HG03280 (cell line): ENCODE data around the gene SAFB.

Experiments used
- ATAC-seq: cut with Tn5 transposase; IDR thresholded peaks from one replicate; pipeline ENCODE4 v1.9.1; 2021; ENCODE audit warnings: mild to moderate bottlenecking, moderate library complexity; ENCODE audit not compliant: unreplicated experiment

SAFB gene

GRCh38 chr19:5624741-5625278, 1.9 kb downstream of the SAFB start:
- no peak for ATAC-seq

DNA sequence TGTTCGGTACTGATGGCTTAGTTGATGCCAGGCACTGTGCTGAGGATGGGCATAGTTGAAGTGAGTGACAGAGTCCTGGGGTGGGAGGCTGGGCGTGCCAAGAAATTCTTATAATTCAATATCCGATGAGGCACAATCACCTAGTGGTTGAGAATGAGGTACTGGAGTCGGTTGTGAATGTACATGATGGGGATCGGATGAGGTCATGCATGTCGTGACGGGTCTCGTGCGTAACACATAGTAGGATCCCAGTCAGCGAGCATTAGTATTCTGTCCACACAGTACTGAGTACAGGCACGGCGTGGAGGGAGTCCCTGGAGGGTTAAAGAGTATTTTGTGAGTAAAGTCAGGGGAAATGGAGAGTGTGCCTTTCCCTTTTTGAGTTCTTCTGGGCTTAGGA, 2.8 kb downstream of the SAFB start:
- ATAC-seq = no peak

GRCh38 chr19:5627395-5627904, 4.6 kb downstream of the SAFB start:
- no peak for ATAC-seq

DNA sequence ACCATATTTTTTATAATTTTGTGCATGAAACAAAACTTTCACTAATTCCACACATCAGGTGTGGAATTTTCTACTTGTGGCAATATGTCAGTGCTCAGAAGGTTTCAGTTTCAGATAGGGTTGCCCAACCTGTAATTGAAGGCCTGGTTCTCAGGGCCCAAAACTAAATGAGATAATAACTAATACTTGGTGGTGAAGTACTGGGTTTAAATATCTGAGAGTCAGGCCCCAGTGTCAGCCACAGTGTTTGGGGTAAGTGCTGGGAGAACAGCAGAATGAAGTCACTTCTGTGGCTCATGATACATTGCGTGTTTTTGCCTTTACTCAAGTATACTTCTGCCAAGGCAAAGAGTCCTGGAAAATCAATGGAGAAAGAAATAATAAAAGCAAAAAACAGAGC, 5.6 kb downstream of the SAFB start:
- ATAC-seq = no peak

DNA sequence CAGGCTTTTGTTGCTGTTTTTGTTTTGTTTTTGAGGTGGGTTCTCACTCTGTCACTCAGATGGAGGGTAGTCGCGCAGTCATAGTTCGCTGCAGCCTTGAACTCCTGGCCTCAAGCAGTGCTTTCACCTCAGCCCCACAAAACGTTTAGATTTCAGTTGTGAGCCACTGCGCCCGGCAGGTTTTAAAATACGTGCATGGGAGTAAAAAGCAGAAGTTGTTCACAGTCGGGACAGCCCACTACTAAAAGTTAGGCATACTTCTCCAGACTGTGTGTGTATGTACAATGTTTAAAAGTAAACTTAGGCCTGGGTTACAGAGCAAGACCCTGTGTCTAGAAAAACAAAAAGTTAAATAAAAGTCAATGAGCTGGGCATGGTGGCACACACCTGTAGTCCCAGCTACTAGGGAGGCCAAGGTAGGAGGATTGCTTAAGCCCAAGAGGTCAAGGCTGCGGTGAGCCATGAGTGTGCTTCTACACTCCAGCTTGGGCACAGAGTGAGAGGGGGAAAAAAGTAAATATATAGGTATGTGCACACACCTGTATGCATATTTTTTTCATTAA, 6.1 kb downstream of the SAFB start:
- no peak for ATAC-seq

DNA sequence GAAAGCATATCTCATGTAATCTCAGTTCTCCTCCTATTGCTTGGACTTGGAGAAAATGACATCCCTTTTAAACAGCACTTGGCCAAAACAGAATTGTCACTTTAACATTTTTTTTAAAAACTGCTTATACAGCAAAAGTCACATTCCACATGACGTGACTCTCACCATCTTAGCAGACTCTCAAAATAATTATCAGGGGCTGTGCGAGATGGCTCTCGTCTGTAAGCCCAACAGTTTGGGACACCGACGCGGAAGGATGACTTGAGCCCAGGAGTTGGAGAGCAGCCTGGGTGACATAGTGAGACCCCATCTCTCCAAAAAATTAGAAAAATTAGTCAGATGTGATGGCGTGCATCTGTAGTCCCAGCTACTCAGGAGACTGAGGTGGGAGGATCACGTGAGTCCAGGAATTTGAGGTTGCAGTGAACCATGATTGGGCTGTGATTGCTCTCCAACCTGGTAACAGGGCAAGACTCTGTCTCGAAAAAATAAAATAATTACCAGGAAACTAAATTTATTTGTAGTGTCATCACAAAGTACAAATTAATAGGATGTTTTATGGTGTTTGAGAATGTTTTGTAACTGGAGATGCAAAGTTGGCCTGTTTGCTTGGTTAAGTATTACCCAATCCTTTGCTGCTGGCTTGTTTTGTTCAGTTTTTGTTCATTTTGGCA, 8.8 kb downstream of the SAFB start:
- ATAC-seq = no peak

- no peak for ATAC-seq
Observed at GRCh38 chr19:5632241-5632612, 9.3 kb downstream of the SAFB start.

DNA sequence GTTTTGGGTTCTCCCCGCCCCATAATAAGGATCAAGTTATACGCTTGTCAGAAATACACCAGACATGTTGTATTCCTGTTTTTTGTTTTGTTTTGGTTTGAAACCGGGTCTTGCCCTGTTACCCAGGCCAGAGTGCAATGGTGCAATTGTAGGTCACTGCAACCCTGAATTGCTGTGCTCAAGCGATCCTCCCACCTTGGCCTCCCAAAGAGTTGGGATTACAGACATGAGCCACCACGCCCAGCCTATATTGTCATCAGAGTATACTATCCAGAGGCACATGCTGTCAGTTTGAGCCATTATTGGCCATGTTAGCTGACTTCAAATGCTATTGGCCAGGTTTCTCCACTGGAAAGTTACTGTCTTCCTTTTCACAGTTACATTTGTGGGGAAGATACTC, 9.8 kb downstream of the SAFB start:
- no peak for ATAC-seq

DNA sequence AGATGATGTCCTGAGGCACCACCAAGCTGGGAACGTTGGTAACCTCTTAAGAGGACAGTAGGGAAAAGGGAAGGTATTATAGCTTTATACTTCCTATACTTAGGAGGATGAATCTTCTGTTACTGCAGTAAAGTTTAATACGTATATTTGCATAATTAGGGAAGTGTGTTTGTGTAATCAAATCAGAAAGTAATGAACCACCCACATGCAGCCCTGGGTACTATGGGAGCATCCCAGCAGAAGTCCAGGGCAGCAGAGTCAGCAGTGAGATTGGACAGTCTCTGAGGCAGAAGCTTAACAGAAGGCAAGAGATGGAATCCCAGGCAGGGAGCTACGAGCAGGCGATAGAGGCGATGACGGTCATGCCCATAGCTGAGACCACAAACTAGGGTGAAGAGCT, 12.5 kb downstream of the SAFB start:
- ATAC-seq = no peak

DNA sequence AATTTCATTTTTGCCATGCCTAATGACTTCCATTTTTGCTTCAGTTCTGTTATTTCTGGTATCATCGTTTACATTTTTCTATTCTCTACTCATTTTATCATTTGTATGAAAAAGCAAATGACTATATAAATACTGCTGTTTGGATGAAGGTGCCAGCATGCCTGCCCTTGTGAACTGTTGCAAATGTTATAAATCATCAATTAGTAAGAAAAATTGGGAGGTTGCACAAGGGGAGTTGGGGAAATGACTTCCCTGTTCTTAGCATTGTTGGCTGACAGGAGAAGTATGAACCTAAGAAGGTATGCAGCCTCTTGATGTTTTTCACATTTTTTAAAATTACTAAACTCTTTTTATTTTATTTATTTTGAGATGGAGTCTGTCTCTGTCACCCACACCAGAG, 15.1 kb downstream of the SAFB start:
- ATAC-seq = no peak

- ATAC-seq = no peak
Observed at GRCh38 chr19:5641171-5641570, 18.3 kb downstream of the SAFB start.

- ATAC-seq = no peak
Observed at GRCh38 chr19:5642204-5642603, 19.3 kb downstream of the SAFB start.

- no peak for ATAC-seq
Observed at GRCh38 chr19:5643060-5643459, 20.2 kb downstream of the SAFB start.

- ATAC-seq = no peak
Observed at GRCh38 chr19:5644037-5644436, 21.2 kb downstream of the SAFB start.

DNA sequence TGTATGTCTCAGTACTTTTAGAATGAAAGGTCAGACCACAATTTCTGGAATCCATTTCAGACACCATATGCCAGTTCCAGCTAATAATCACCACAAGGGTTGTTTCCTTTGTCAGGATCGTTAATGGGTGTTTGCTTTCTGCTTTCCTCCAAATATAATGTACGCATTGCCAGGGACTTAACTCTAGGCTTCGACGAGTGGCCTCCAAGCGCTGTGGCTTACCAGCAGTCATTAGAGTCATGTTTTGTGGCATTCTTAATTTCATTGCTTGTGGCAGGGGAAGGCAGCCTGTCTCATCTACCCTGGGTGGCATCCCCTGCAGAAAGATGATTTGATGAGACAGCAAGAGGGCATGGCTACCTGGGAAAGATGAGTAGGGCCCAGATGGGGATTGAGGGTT, 22.5 kb downstream of the SAFB start:
- ATAC-seq = no peak

DNA sequence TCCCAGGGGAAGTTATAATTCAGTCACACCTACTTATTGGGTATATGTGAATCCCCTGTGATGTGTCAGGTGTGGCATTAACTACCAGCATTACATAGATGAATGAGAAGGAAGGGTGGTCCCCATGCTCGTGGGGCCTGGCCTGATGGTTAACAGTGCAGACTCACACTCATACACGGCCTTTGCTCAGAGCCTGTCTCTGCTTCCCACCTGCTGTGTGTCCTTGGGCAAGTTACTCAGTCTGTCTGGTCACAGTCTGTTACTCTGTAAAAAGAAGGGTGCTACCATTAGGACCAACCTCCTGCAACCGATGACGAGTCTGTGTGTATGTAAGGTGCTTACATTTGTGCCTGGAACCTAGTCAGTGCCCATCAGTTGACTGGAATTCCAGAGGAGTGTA, 23.8 kb downstream of the SAFB start:
- ATAC-seq = no peak

GRCh38 chr19:5648464-5648863, 25.6 kb downstream of the SAFB start:
- ATAC-seq = no peak

GRCh38 chr19:5651361-5651760, 28.5 kb downstream of the SAFB start:
- ATAC-seq = no peak

DNA sequence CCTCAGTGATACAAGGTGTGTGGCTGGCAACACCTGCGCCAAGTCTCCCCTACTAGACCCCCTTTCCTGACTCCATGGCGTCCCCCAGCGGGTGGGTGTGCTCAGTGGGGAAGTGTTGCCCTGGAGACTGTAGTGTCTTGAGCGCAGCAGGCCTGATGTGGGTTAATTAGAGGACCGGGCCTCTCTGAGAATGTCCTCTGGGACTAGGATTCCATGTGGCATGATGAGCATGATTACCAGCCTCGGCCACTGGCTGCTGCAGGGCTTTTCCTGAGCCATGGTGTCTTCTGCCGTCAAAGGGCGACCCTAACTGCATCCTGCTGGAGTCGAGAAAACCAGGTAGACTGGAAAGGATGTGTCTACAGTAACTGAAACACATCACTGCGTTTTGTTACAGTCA, 29.4 kb downstream of the SAFB start:
- no peak for ATAC-seq

DNA sequence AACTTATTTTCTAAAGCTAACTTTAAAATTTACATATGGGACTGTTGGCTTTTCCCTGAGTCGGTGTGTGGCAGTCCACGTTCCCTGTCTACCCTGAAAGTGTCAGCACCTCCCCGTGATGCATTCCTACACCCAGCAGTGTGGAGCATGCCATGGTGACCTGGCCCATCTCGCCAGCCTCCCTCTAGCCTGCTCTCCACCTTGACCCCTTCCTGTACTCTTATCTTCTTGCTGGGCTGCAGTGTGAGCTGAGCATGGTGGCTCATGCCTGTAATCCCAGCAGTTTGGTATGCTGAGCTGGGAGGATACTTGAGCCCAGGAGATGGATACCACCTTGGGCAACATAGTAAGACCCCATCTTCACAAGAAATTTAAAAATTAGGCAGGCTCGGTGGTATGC, 32.0 kb downstream of the SAFB start:
- ATAC-seq = no peak

GRCh38 chr19:5655412-5655811, 32.5 kb downstream of the SAFB start:
- no peak for ATAC-seq

DNA sequence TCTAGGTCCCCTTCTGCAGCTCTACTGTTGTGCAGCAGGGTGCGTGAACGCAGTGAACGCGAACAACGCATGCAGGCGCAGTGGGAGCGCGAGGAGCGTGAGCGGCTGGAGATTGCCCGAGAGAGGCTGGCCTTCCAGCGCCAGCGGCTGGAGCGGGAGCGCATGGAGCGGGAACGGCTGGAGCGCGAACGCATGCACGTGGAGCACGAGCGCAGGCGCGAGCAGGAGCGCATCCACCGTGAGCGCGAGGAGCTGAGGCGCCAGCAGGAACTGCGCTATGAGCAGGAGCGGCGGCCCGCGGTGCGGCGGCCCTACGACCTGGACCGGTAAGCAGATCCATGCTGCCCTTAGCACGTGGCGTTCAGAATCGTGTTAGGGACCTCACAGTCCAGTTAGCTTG, 38.6 kb downstream of the SAFB start:
- no peak for ATAC-seq

GRCh38 chr19:5663904-5664303, 41.0 kb downstream of the SAFB start:
- no peak for ATAC-seq
